ENCODE results near the gene FAM184A.
"Not testable (repeated sequence)": the region's sequence is repeated elsewhere in the genome, so short reads cannot be mapped to it uniquely, and the experiment has no call there.

FAM184A gene

DNA sequence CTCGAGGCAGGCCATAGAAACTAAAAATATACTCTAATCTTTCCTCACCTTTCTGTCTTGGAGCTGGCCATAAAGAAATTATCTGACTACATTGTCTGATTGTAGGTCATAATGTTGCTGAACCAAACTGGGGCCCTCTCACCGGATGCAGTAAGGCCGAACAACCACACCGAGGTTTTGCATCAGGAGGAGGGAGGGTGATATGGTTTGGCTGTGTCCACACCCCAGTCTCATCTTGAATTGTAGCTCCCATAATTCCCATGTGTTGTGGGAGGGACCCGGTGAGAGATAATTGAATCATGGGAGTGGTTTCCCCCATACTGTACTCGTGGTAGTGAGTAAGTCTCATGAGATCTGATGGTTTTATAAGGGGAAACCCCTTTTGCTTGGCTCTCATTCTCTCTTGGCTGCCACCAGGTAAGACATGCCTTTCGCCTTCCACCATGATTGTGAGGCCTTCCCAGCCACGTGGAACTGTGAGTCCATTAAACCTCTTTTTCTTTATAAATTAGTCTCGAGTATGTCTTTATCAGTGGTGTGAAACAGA lies 19.4 kb upstream of the FAM184A start:
- not testable (repeated sequence) for DNase-seq (ENCODE audit: low read depth in 2 of 3, low spot score in 2 of 3)

- no peak for DNase-seq (ENCODE audit: low read depth in 2 of 3, low spot score in 2 of 3)
Observed at GRCh38 chr6:119096721-119097565, 18.5 kb upstream of the FAM184A start.

- no peak for DNase-seq (ENCODE audit: low read depth in 2 of 3, low spot score in 2 of 3)
Observed at GRCh38 chr6:119090256-119090655, 11.8 kb upstream of the FAM184A start.

DNA sequence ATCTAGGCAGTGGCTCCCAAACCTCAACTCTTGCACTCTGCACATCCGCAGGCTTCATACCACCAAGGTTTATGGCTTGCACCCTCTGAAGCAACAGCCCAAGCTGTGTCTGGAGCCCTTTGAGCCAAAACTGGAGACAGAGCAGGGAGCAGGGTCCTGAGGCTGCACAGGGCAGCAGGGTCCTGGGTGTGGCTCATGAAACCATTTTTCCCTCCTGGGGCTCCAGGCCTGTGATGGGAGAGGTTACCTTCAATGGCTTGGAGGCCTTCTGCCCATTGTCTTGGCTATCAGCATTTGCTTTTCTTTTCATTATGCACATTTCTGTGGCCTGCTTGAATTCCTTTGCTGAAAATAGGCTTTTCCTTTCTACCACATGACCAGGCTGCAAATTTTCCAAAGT lies 6.3 kb upstream of the FAM184A start:
- no peak for DNase-seq (ENCODE audit: low read depth in 2 of 3, low spot score in 2 of 3)

- no peak for DNase-seq (ENCODE audit: low read depth in 2 of 3, low spot score in 2 of 3)
Observed at GRCh38 chr6:119083007-119083406, 4.5 kb upstream of the FAM184A start.

DNA sequence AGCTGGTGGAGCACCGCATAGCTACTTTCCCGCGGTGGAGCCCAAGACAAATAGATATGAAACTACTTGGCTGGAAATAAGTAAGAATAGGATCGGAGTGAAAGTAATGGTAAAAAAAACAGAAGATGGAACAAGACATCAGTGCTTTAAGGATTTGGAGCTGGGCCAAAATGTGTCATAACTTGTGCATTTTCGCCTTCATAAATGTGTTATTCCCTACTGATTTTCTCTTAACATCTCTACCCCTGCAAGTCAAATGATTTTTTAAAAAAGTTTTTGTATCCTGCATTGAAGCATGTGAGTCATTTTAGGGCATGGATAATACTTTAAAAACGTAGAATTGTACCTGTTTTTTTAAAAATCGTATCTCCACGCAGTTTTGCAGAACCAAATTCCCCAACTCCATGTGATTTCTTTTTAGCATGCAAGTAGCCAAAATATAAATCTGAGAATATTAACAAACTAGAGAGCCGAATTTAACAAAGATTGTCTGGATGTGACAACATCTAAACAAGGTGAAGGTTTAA lies 882 bp upstream of the FAM184A start:
- no peak for DNase-seq (ENCODE audit: low read depth in 2 of 3, low spot score in 2 of 3)

GRCh38 chr6:119077643-119078375 lies 655 bp downstream of the FAM184A start:
- DNase-seq (ENCODE audit: low read depth in 2 of 3, low spot score in 2 of 3): peak in 1 of 3 experiments; percentile 28

DNA sequence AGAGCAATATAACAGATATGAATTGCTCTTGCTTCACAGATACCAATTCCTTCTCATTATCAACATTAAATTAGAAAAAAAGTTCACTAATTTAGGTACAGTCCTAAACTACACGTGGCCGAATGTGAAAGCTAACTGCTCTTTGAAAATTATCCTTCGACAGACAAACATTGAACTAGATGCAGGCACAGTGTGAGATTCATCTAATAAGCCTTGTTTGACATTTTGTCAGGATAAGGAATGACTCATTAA lies 1.1 kb downstream of the FAM184A start:
- no peak for DNase-seq (ENCODE audit: low read depth in 2 of 3, low spot score in 2 of 3)

GRCh38 chr6:119076576-119077390 lies 1.7 kb downstream of the FAM184A start:
- DNase-seq (ENCODE audit: low read depth in 2 of 3, low spot score in 2 of 3): no peak

DNA sequence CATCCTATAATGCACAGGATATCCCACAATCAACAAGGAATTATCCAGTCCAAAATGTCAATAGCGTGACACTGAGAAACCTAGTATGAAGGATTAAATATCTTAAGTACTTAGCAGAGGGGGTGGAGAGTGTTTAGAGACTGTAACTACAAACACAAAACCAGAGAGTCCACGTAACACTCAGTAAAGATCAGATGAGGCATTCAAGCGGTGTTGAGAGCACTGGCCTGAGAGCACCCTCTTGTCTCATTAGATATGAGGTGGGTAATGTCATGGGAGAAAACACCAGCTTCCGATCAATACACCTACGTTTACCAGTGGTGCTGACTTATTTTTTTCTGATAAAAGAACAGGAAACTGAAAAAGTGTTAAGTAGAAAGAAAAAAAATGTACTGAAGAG lies 2.3 kb downstream of the FAM184A start:
- DNase-seq (ENCODE audit: low read depth in 2 of 3, low spot score in 2 of 3): no peak

DNA sequence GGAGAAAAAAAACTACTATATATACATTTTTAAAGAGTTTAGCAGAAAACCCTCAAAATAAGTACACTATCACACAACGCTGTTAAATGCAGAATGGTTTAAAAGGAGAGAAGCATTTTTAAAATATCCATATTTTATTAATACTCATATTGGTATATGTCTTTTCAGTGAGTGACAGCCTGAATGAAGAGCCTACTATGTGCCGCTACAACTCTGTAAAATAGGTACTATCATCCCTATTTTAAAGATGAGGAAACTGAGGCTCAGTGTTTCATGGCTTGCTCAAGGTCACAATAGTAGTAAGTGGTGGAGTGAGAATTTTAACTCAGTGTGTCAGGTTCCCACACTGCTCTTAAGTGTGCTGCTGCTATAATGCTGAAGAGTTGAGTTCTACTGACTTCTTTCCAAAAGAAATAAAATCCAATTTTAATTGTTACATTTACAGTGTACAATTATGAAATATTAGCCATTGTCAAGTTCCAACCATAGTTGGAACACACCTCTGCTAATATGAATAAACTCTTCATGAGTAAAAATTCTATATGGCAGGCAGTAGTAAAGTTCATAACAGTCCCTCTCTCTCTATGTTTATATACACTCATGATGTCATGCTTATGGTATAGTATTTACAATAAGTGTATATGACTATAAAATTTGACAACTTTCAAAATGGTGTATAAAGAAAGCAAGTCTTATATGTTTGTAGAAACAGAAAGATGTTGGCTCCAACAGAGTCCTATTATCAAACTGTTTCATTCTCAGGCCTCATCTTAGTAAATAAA lies 3.1 kb downstream of the FAM184A start:
- no peak for DNase-seq (ENCODE audit: low read depth in 2 of 3, low spot score in 2 of 3)

GRCh38 chr6:119073307-119074051 lies 5.0 kb downstream of the FAM184A start:
- no peak for DNase-seq (ENCODE audit: low read depth in 2 of 3, low spot score in 2 of 3)

DNA sequence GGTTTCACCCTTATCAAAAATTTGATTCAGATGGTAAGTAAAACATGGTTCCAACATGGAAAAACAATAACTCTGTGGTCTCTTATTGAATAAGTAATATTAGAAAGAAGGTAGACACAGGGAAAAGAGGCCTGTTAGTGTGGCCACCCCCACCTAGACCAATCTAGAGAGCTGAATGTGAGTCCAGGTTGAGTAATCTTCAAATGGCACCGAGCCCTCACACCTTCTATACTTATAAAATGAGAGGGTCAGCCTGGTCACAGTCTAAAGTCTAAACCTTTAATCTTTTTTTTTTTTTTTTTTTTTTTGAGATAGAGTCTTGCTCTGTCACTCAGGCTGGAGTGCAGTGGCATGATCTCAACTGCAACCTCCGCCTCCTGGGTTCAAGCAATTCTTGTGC lies 6.9 kb downstream of the FAM184A start:
- no peak for DNase-seq (ENCODE audit: low read depth in 2 of 3, low spot score in 2 of 3)

DNA sequence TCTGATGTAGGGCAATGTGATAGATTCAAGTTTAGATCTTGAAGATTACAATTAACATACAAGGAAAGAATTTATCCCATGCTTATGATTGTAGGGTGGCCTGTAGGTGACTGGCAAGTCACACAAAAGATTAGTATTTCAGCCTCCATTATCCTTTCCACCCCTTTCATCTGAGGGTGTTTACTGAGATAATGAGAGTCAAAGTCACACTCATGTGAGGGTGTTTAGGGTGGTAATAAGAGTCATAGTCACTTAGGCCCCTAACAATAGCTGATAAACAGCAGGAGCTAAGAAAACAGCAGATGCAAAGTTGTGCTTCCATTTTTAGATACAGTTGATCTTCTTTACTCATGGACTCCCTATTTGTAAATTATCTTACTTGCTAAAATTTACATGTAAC lies 11.4 kb downstream of the FAM184A start:
- DNase-seq (ENCODE audit: low read depth in 2 of 3, low spot score in 2 of 3): no peak

GRCh38 chr6:119066517-119066916 lies 11.9 kb downstream of the FAM184A start:
- DNase-seq (ENCODE audit: low read depth in 2 of 3, low spot score in 2 of 3): no peak

- no peak for DNase-seq (ENCODE audit: low read depth in 2 of 3, low spot score in 2 of 3)
Observed at GRCh38 chr6:119065955-119066354, 12.5 kb downstream of the FAM184A start.

DNA sequence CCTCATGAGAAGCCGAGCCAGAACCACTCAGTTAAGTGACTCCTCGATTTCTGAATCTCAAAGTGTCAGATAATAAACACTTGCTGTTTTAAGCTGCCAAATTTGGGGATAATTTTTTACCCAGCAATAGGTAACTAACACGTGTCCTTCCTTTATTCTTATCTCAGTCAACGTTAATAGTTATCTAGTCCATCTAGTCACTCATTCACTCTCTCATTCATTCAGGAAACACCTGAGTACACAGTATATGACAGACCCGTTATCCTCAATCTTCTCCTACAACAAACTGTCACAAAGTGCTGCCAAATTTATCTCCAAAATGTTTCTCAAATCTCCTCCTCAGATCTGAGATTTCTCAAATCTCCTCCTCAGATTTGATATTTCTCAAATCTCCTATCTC lies 13.1 kb downstream of the FAM184A start:
- DNase-seq (ENCODE audit: low read depth in 2 of 3, low spot score in 2 of 3): no peak

- no peak for DNase-seq (ENCODE audit: low read depth in 2 of 3, low spot score in 2 of 3)
Observed at GRCh38 chr6:119063491-119063890, 15.0 kb downstream of the FAM184A start.

GRCh38 chr6:119061215-119061614 lies 17.2 kb downstream of the FAM184A start:
- no peak for DNase-seq (ENCODE audit: low read depth in 2 of 3, low spot score in 2 of 3)
